ENCODE data around the gene ZBTB7C.
"Not testable (repeated sequence)": the region's sequence is repeated elsewhere in the genome, so short reads cannot be mapped to it uniquely, and the experiment has no call there.

ZBTB7C gene

GRCh38 chr18:48293954-48294898 lies 115.0 kb downstream of the ZBTB7C start:
- H3K4me3 ChIP-seq (ENCODE audit: low read depth, low read length): no peak overlapping the region
- no peak for TF ChIP-seq CTCF (IDR thresholded peaks at IDR 0.05; ENCODE audit: low read depth, low read length)
- in situ Hi-C loops (cut with HindIII; ENCODE audit: low sequenced_read_pairs): no loop called here
- DNase-seq (ENCODE audit: low read depth, low spot score): no peak

GRCh38 chr18:48292782-48293424 lies 116.3 kb downstream of the ZBTB7C start:
- in situ Hi-C loops (cut with HindIII; ENCODE audit: low sequenced_read_pairs): no loop called here
- H3K4me3 ChIP-seq (ENCODE audit: low read depth, low read length): no peak overlapping the region
- DNase-seq (ENCODE audit: low read depth, low spot score): no peak
- no peak for TF ChIP-seq CTCF (IDR thresholded peaks at IDR 0.05; ENCODE audit: low read depth, low read length)

- no peak overlapping the region for H3K4me3 ChIP-seq (ENCODE audit: low read depth, low read length)
- in situ Hi-C loops (cut with HindIII; ENCODE audit: low sequenced_read_pairs): no loop called here
- TF ChIP-seq CTCF (IDR thresholded peaks at IDR 0.05; ENCODE audit: low read depth, low read length): no peak
- no peak for DNase-seq (ENCODE audit: low read depth, low spot score)
These were observed 117.0 kb downstream of the ZBTB7C start for GRCh38 chr18:48292229-48292628.

GRCh38 chr18:48290162-48290926 lies 118.8 kb downstream of the ZBTB7C start:
- DNase-seq (ENCODE audit: low read depth, low spot score): no peak
- TF ChIP-seq CTCF (IDR thresholded peaks at IDR 0.05; ENCODE audit: low read depth, low read length): no peak
- in situ Hi-C loops (cut with HindIII; ENCODE audit: low sequenced_read_pairs): no loop called here

GRCh38 chr18:48284743-48285142 lies 124.4 kb downstream of the ZBTB7C start:
- in situ Hi-C loops (cut with HindIII; ENCODE audit: low sequenced_read_pairs): no loop called here
- no peak for DNase-seq (ENCODE audit: low read depth, low spot score)
- H3K4me3 ChIP-seq (ENCODE audit: low read depth, low read length): no peak overlapping the region
- no peak for TF ChIP-seq CTCF (IDR thresholded peaks at IDR 0.05; ENCODE audit: low read depth, low read length)

More at GRCh38 chr18:48290162-48290926, 118.8 kb downstream of the ZBTB7C start:
- no peak overlapping the region for H3K4me3 ChIP-seq (ENCODE audit: low read depth, low read length)

- H3K4me3 ChIP-seq (ENCODE audit: low read depth, low read length); in situ Hi-C loops (cut with HindIII; ENCODE audit: low sequenced_read_pairs); DNase-seq (ENCODE audit: low read depth, low spot score): not testable (repeated sequence)
These were observed 125.2 kb downstream of the ZBTB7C start for GRCh38 chr18:48284011-48284410.

- H3K4me3 ChIP-seq (ENCODE audit: low read depth, low read length); DNase-seq (ENCODE audit: low read depth, low spot score); in situ Hi-C loops (cut with HindIII; ENCODE audit: low sequenced_read_pairs): not testable (repeated sequence)
These were observed 127.7 kb downstream of the ZBTB7C start for GRCh38 chr18:48281460-48281859.
